ENCODE measurements around the gene LRRC46. TPM values are rescaled to one million over a fixed set of nuclear protein-coding genes. Genes with fewer than 3 reads are reported as not detected.
A peak's percentile ranks its signal among the peaks of the same experiment; 100 is the strongest.

Gene LRRC46
- total and polyA plus RNA-seq, 2 donors from 2014 or later: 0.91 to 1.5 TPM

DNA sequence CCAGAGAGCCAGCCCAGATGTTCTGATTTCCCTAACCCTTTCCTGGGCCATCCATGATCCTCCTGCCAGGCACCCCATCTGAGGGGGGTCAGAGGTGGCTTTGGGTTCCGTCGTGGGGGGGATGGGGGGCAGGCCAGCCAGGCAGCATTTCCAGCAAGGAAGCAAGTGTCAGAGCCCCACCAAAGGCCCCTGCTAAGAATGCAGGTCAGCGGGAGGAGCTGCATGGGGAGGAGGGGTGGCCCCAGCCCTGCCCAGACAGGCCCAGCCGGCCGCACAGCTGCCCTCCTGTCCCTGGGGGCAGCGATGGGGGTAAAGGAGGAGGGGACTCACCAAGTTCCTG lies 11.9 kb downstream of the LRRC46 start:
- H3K27ac ChIP-seq (ENCODE audit: low read depth in 2 of 2, low read length in 2 of 2): no peak overlapping the region

DNA sequence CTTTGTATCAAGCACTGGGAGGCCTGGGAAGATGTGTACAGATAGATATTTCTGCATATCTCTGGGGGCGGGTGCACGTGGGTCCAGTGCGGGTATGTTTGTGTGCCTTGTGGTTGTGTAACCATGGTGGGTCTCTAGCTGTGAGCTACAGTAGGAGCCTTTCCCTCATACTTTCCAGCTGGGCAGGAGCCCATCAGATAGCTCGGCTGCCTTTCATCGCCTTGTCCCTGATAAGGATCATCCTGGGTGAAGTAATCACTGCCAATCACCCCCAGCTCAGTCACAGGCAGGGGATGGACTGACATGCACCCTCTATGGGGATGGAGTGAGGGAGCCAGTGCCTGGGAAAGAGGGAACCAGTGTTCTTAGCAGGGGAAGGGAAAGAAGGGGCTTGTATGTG lies 12.8 kb downstream of the LRRC46 start:
- intact Hi-C loops (cut with DNase I): loop anchor here (10.0 kb wide), 1 partner anchor 171 kb away; no protein-coding TSS in a partner anchor
- FAIRE-seq (no peak), DNase-seq (no peak)
- H3K27me3 ChIP-seq (ENCODE audit: control insufficient read depth, insufficient read depth, low read length): peaks cover 6% of the 10 kb centered on the region
- no peak overlapping the region for H3K4me3 ChIP-seq (ENCODE audit: low read length in 3 of 3)
- H3K27ac ChIP-seq (ENCODE audit: low read depth in 2 of 2, low read length in 2 of 2): no peak overlapping the region
- H3K36me3 ChIP-seq (ENCODE audit: control insufficient read depth in 2 of 3, insufficient read depth in 3 of 3, low read length in 3 of 3): no peaks in the 10 kb centered on the region
- TF ChIP-seq, protein P1, sequence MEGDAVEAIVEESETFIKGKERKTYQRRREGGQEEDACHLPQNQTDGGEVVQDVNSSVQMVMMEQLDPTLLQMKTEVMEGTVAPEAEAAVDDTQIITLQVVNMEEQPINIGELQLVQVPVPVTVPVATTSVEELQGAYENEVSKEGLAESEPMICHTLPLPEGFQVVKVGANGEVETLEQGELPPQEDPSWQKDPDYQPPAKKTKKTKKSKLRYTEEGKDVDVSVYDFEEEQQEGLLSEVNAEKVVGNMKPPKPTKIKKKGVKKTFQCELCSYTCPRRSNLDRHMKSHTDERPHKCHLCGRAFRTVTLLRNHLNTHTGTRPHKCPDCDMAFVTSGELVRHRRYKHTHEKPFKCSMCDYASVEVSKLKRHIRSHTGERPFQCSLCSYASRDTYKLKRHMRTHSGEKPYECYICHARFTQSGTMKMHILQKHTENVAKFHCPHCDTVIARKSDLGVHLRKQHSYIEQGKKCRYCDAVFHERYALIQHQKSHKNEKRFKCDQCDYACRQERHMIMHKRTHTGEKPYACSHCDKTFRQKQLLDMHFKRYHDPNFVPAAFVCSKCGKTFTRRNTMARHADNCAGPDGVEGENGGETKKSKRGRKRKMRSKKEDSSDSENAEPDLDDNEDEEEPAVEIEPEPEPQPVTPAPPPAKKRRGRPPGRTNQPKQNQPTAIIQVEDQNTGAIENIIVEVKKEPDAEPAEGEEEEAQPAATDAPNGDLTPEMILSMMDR (IDR thresholded peaks at IDR 0.05; ENCODE audit: borderline replicate concordance, extremely low read depth, insufficient read depth): no peak
- H3K9me3 ChIP-seq (ENCODE audit: control insufficient read depth in 2 of 3, insufficient read depth in 1 of 3, low read length in 3 of 3): no peaks in the 10 kb centered on the region
- H3K4me1 ChIP-seq (ENCODE audit: control insufficient read depth in 2 of 3, insufficient read depth in 2 of 3, low read depth in 1 of 3, low read length in 3 of 3): peaks cover 0 to 22% (median 14%) of the 10 kb centered on the region in 3 donors
- no peak overlapping the region for H3K9ac ChIP-seq (ENCODE audit: low read length in 3 of 3)

More for the DNA sequence above, 11.9 kb downstream of the LRRC46 start:
- Histone ChIP-seq H3K4me3 (ENCODE audit: low read length in 3 of 3) (no peak overlapping the region), H3K27me3 (ENCODE audit: control insufficient read depth, insufficient read depth, low read length) (peaks cover 3% of the 10 kb centered on the region), H3K9me3 (ENCODE audit: control insufficient read depth in 2 of 3, insufficient read depth in 1 of 3, low read length in 3 of 3) (no peaks in the 10 kb centered on the region), H3K9ac (ENCODE audit: low read length in 3 of 3) (no peak overlapping the region), H3K36me3 (ENCODE audit: control insufficient read depth in 2 of 3, insufficient read depth in 3 of 3, low read length in 3 of 3) (peaks cover 0 to 2% (median 0%) of the 10 kb centered on the region in 3 donors), H3K4me1 (ENCODE audit: control insufficient read depth in 2 of 3, insufficient read depth in 2 of 3, low read depth in 1 of 3, low read length in 3 of 3) (peaks cover 0 to 26% (median 20%) of the 10 kb centered on the region in 3 donors)
- no peak for FAIRE-seq
- DNase-seq: no peak
- intact Hi-C loops (cut with DNase I): loop anchor here (10.0 kb wide), 1 partner anchor 171 kb away; no protein-coding TSS in a partner anchor
- TF ChIP-seq, protein P1 (IDR thresholded peaks at IDR 0.05; ENCODE audit: borderline replicate concordance, extremely low read depth, insufficient read depth): no peak

DNA sequence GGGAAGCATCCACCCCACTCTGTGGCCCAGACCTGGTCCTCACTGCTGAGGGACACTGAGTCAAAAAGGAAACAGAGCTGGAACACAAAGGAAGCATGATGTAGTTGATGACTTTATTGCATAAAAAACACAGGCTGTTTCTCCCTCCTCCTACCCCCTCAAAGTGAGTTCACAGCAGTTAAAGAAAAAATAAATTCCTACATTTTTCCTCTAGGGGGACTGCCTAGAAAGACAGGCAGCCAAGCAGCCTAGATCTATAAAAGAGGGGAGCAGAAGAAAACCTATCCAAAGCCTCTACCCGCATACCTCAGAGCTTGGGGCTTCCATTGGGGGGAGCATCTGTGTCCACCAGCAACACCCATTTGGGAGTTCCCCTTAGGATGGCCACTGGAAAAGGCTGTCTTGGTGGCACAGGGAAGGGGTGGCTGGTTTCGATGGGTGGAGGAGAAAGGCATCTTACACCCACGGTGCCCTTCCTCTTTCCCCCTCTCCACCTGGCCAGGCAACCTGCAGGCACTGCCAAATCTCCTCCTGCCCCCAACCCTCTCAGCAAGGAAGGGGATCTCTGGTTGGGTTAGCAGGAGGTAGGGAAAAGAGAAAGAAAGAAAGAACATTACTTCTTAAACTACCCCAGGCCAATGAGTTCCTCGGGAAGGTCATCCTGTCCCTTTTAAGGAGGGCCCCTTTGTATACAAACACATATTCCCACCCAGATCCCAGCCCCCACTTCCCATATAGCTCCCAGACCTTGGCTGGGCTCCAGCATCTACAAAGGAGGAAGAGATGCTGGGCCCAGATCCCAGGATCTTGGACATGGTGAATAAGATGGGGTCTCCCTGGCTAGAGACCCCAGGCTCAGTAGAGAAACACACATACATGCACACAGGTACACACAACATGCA lies 13.6 kb downstream of the LRRC46 start:
- FAIRE-seq (no peak), DNase-seq (peak in 1 of 5 donors; percentile 53)
- TF ChIP-seq, protein P1 (IDR thresholded peaks at IDR 0.05; ENCODE audit: borderline replicate concordance, extremely low read depth, insufficient read depth): no peak
- no peaks in the 10 kb centered on the region for H3K36me3 ChIP-seq (ENCODE audit: control insufficient read depth in 2 of 3, insufficient read depth in 3 of 3, low read length in 3 of 3)
- peaks cover 9% of the 10 kb centered on the region for H3K27me3 ChIP-seq (ENCODE audit: control insufficient read depth, insufficient read depth, low read length)
- no peak overlapping the region for H3K9ac ChIP-seq (ENCODE audit: low read length in 3 of 3)
- H3K27ac ChIP-seq (ENCODE audit: low read depth in 2 of 2, low read length in 2 of 2): no peak overlapping the region
- peaks cover 0 to 17% (median 9%) of the 10 kb centered on the region in 3 donors for H3K4me1 ChIP-seq (ENCODE audit: control insufficient read depth in 2 of 3, insufficient read depth in 2 of 3, low read depth in 1 of 3, low read length in 3 of 3)
- intact Hi-C loops (cut with DNase I): loop anchor here (5.0 to 10.0 kb wide), 2 partner anchors 42 to 170 kb away; no protein-coding TSS in a partner anchor
- no peaks in the 10 kb centered on the region for H3K9me3 ChIP-seq (ENCODE audit: control insufficient read depth in 2 of 3, insufficient read depth in 1 of 3, low read length in 3 of 3)
- H3K4me3 ChIP-seq (ENCODE audit: low read length in 3 of 3): no peak overlapping the region
